ENCODE measurements around the gene DNAJC5. TPM values are rescaled to one million over a fixed set of nuclear protein-coding genes. Genes with fewer than 3 reads are reported as not detected.
A peak's percentile ranks its signal among the peaks of the same experiment; 100 is the strongest.
"Not testable (repeated sequence)": the region's sequence is repeated elsewhere in the genome, so short reads cannot be mapped to it uniquely, and the experiment has no call there.

Gene DNAJC5
- total RNA-seq = 10 to 100 TPM; 47.3 to 48.1 TPM

GRCh38 chr20:63894358-63895201 lies at the start of gene DNAJC5:
Gene DNAJC5 (plus strand): TSS chr20:63895126. CDS start chr20:63928346, 33,220 bp downstream.
- peaks cover 40% of the 10 kb centered on the region for H3K36me3 Mint-ChIP-seq (ENCODE audit: low read depth)
- ATAC-seq = peak; percentile 90
- CTCF ChIA-PET = interaction anchor here (0.6 to 1.1 kb wide), 3 partner anchors 29 to 226 kb away, joined by 3 read pairs; partner anchors contain the start of genes PRPF6 and TPD52L2
- H3K4me1 Mint-ChIP-seq (ENCODE audit: low read depth) = peaks cover 37% of the 10 kb centered on the region
- H3K27me3 Mint-ChIP-seq (ENCODE audit: low read depth) = no peaks in the 10 kb centered on the region
- H3K9me3 Mint-ChIP-seq (ENCODE audit: insufficient read depth) = no peaks in the 10 kb centered on the region
- H3K27ac Mint-ChIP-seq = peak within 1 kb of the TSS; percentile 96
- peak within 1 kb of the TSS; percentile 88 for H3K4me3 Mint-ChIP-seq
- peak; percentile 96 for DNase-seq
- POLR2A ChIA-PET = interaction anchor here (1.0 to 1.1 kb wide), 2 partner anchors 86 to 374 kb away, joined by 3 read pairs; partner anchors contain the start of genes PPDPF and PRPF6

GRCh38 chr20:63846128-63846771 lies 48.7 kb upstream of the DNAJC5 start:
- ATAC-seq (peak; percentile 16), DNase-seq (no peak)
- Mint-ChIP-seq H3K27ac (no peak overlapping the region), H3K27me3 (ENCODE audit: low read depth) (peaks cover 29% of the 10 kb centered on the region), H3K4me1 (ENCODE audit: low read depth) (peaks cover 38% of the 10 kb centered on the region), H3K36me3 (ENCODE audit: low read depth) (no peaks in the 10 kb centered on the region), H3K4me3 (no peak overlapping the region), H3K9me3 (ENCODE audit: insufficient read depth) (no peaks in the 10 kb centered on the region)
- POLR2A ChIA-PET = no interaction called here
- CTCF ChIA-PET = no interaction called here

GRCh38 chr20:63846888-63847236 lies 48.1 kb upstream of the DNAJC5 start:
- POLR2A ChIA-PET = no interaction called here
- peaks cover 40% of the 10 kb centered on the region for H3K4me1 Mint-ChIP-seq (ENCODE audit: low read depth)
- DNase-seq = no peak
- H3K36me3 Mint-ChIP-seq (ENCODE audit: low read depth) = no peaks in the 10 kb centered on the region
- H3K27ac Mint-ChIP-seq = no peak overlapping the region
- CTCF ChIA-PET = no interaction called here
- peaks cover 29% of the 10 kb centered on the region for H3K27me3 Mint-ChIP-seq (ENCODE audit: low read depth)
- no peak overlapping the region for H3K4me3 Mint-ChIP-seq
- H3K9me3 Mint-ChIP-seq (ENCODE audit: insufficient read depth) = no peaks in the 10 kb centered on the region
- no peak for ATAC-seq

- DNase-seq (peak; percentile 37), ATAC-seq (no peak)
- no peak overlapping the region for H3K27ac Mint-ChIP-seq
- CTCF ChIA-PET = interaction anchor here (1.0 to 1.1 kb wide), 2 partner anchors 16 to 140 kb away, joined by 3 to 4 read pairs; partner anchors contain the start of genes ARFRP1 and ZGPAT
- no peaks in the 10 kb centered on the region for H3K9me3 Mint-ChIP-seq (ENCODE audit: insufficient read depth)
- H3K4me1 Mint-ChIP-seq (ENCODE audit: low read depth) = peaks cover 37% of the 10 kb centered on the region
- no peaks in the 10 kb centered on the region for H3K36me3 Mint-ChIP-seq (ENCODE audit: low read depth)
- no peak overlapping the region for H3K4me3 Mint-ChIP-seq
- peaks cover 28% of the 10 kb centered on the region for H3K27me3 Mint-ChIP-seq (ENCODE audit: low read depth)
- POLR2A ChIA-PET = no interaction called here
These were observed 47.5 kb upstream of the DNAJC5 start for GRCh38 chr20:63847237-63848002.

- ChIA-PET POLR2A (no interaction called here), CTCF (interaction anchor here (1.0 to 1.1 kb wide), 2 partner anchors 16 to 141 kb away, joined by 3 to 4 read pairs; partner anchors contain the start of genes ARFRP1 and ZGPAT)
- Mint-ChIP-seq H3K4me3 (no peak overlapping the region), H3K27ac (no peak overlapping the region), H3K4me1 (ENCODE audit: low read depth) (peaks cover 37% of the 10 kb centered on the region), H3K27me3 (ENCODE audit: low read depth) (peaks cover 26% of the 10 kb centered on the region), H3K9me3 (ENCODE audit: insufficient read depth) (no peaks in the 10 kb centered on the region), H3K36me3 (ENCODE audit: low read depth) (no peaks in the 10 kb centered on the region)
- no peak for ATAC-seq
- no peak for DNase-seq
These were observed 46.7 kb upstream of the DNAJC5 start for GRCh38 chr20:63848003-63848911.

GRCh38 chr20:63850689-63851547 lies 44.0 kb upstream of the DNAJC5 start:
- H3K36me3 Mint-ChIP-seq (ENCODE audit: low read depth) = no peaks in the 10 kb centered on the region
- ChIA-PET CTCF (interaction anchor here (0.9 to 1.2 kb wide), 2 partner anchors 13 to 14 kb away, joined by 3 read pairs; partner anchors contain the start of gene TPD52L2), POLR2A (interaction anchor here (1.0 kb wide), 1 partner anchor 15 kb away, joined by 3 read pairs; no protein-coding TSS in a partner anchor)
- no peak overlapping the region for H3K4me3 Mint-ChIP-seq
- no peaks in the 10 kb centered on the region for H3K9me3 Mint-ChIP-seq (ENCODE audit: insufficient read depth)
- peaks cover 20% of the 10 kb centered on the region for H3K4me1 Mint-ChIP-seq (ENCODE audit: low read depth)
- no peak overlapping the region for H3K27ac Mint-ChIP-seq
- peaks cover 11% of the 10 kb centered on the region for H3K27me3 Mint-ChIP-seq (ENCODE audit: low read depth)
- DNase-seq (no peak), ATAC-seq (no peak)

- ATAC-seq; H3K27ac Mint-ChIP-seq; H3K36me3 Mint-ChIP-seq (ENCODE audit: low read depth); H3K27me3 Mint-ChIP-seq (ENCODE audit: low read depth); DNase-seq; H3K9me3 Mint-ChIP-seq (ENCODE audit: insufficient read depth); H3K4me3 Mint-ChIP-seq: not testable (repeated sequence)
- ChIA-PET POLR2A (interaction anchor here (1.0 kb wide), 1 partner anchor 14 kb away, joined by 3 read pairs; no protein-coding TSS in a partner anchor), CTCF (interaction anchor here (0.9 to 1.2 kb wide), 2 partner anchors 12 to 13 kb away, joined by 3 read pairs; partner anchors contain the start of gene TPD52L2)
- peaks cover 17% of the 10 kb centered on the region for H3K4me1 Mint-ChIP-seq (ENCODE audit: low read depth)
These were observed 43.4 kb upstream of the DNAJC5 start for GRCh38 chr20:63851548-63851943.

GRCh38 chr20:63853733-63854068 lies 41.2 kb upstream of the DNAJC5 start:
- H3K9me3 Mint-ChIP-seq (ENCODE audit: insufficient read depth); H3K27ac Mint-ChIP-seq; ATAC-seq; H3K4me3 Mint-ChIP-seq; H3K27me3 Mint-ChIP-seq (ENCODE audit: low read depth); H3K36me3 Mint-ChIP-seq (ENCODE audit: low read depth); DNase-seq: not testable (repeated sequence)
- ChIA-PET POLR2A (interaction anchor here (0.6 kb wide), 1 partner anchor 480 kb away, joined by 3 read pairs; no protein-coding TSS in a partner anchor), CTCF (interaction anchor here (1.3 kb wide), 1 partner anchor 117 kb away, joined by 3 read pairs; the partner anchor contains the start of gene LIME1)
- H3K4me1 Mint-ChIP-seq (ENCODE audit: low read depth) = peaks cover 25% of the 10 kb centered on the region

- POLR2A ChIA-PET = no interaction called here
- DNase-seq = no peak
- H3K36me3 Mint-ChIP-seq (ENCODE audit: low read depth) = no peaks in the 10 kb centered on the region
- peaks cover 9% of the 10 kb centered on the region for H3K27me3 Mint-ChIP-seq (ENCODE audit: low read depth)
- CTCF ChIA-PET = interaction anchor here (1.3 kb wide), 1 partner anchor 118 kb away, joined by 3 read pairs; the partner anchor contains the start of gene LIME1
- H3K9me3 Mint-ChIP-seq (ENCODE audit: insufficient read depth) = no peaks in the 10 kb centered on the region
- peaks cover 30% of the 10 kb centered on the region for H3K4me1 Mint-ChIP-seq (ENCODE audit: low read depth)
- H3K4me3 Mint-ChIP-seq = no peak overlapping the region
- H3K27ac Mint-ChIP-seq = no peak overlapping the region
- peak; percentile 25 for ATAC-seq
These were observed 40.7 kb upstream of the DNAJC5 start for GRCh38 chr20:63854069-63854765.
